Neuron (in vitro differentiated cells): ENCODE data around the gene AGL.
A peak's percentile ranks its signal among the peaks of the same experiment; 100 is the strongest.
"Not testable (repeated sequence)": the region's sequence is repeated elsewhere in the genome, so short reads cannot be mapped to it uniquely, and the experiment has no call there.

ENCODE experiments used
- H2AFZ ChIP-seq: one replicate; pipeline ENCODE4 v1.6.1; 2013; ENCODE audit warnings: low read depth, mild to moderate bottlenecking, inconsistent platforms, low read length, moderate library complexity
- H3K27me3 ChIP-seq: one replicate; pipeline ENCODE4 v1.6.1; 2013; ENCODE audit warnings: low read length; ENCODE audit not compliant: insufficient read depth
- H3K36me3 ChIP-seq: one replicate; pipeline ENCODE4 v1.6.1; 2013; ENCODE audit warnings: low read length; ENCODE audit not compliant: insufficient read depth
- H3K4me1 ChIP-seq: one replicate; pipeline ENCODE4 v1.6.1; 2013; ENCODE audit warnings: low read length; ENCODE audit not compliant: insufficient read depth
- H3K4me3 ChIP-seq: 2 replicates; pipeline ENCODE4 v1.5.1; 2013; ENCODE audit warnings: mild to moderate bottlenecking, low read length, moderate library complexity
- H3K9me3 ChIP-seq: one replicate; pipeline ENCODE4 v1.6.1; 2013; ENCODE audit warnings: low read length

Gene AGL

GRCh38 chr1:99829269-99829668 lies 20.9 kb upstream of the AGL start:
- no peaks in the 10 kb centered on the region for H3K36me3 ChIP-seq
- H3K27me3 ChIP-seq: no peaks in the 10 kb centered on the region
- no peaks in the 10 kb centered on the region for H3K9me3 ChIP-seq
- no peak overlapping the region for H3K4me3 ChIP-seq
- H2AFZ ChIP-seq: no peak overlapping the region
- H3K4me1 ChIP-seq: no peaks in the 10 kb centered on the region

- not testable (repeated sequence) for H3K4me3 ChIP-seq, H3K9me3 ChIP-seq, H2AFZ ChIP-seq
These were observed 16.2 kb upstream of the AGL start for GRCh38 chr1:99833911-99834310.

GRCh38 chr1:99836171-99837103 lies 13.7 kb upstream of the AGL start:
- not testable (repeated sequence) for H3K36me3 ChIP-seq, H3K9me3 ChIP-seq, H3K27me3 ChIP-seq, H2AFZ ChIP-seq, H3K4me1 ChIP-seq, H3K4me3 ChIP-seq

More at GRCh38 chr1:99833911-99834310, 16.2 kb upstream of the AGL start:
- H3K27me3 ChIP-seq, H3K4me1 ChIP-seq, H3K36me3 ChIP-seq: not testable (repeated sequence)

DNA sequence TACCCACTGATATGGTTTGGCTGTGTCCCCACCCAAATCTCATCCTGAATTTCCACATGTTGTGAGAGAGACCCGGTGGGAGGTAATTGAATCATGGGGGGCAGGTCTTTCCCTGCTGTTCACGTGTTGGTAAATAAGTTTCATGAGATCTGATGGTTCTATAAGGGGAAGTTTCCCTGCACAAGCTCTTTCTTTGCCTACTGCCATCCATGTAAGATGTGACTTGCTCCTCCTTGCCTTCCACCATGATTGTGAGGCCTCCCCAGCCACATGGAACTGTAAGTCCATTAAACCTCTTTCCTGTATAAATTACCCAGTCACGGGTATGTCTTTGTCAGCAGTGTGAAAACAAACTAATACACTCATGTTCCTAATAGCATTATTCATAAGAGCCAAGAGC lies 9.8 kb upstream of the AGL start:
- H3K4me3 ChIP-seq, H2AFZ ChIP-seq, H3K9me3 ChIP-seq, H3K36me3 ChIP-seq, H3K27me3 ChIP-seq, H3K4me1 ChIP-seq: not testable (repeated sequence)

DNA sequence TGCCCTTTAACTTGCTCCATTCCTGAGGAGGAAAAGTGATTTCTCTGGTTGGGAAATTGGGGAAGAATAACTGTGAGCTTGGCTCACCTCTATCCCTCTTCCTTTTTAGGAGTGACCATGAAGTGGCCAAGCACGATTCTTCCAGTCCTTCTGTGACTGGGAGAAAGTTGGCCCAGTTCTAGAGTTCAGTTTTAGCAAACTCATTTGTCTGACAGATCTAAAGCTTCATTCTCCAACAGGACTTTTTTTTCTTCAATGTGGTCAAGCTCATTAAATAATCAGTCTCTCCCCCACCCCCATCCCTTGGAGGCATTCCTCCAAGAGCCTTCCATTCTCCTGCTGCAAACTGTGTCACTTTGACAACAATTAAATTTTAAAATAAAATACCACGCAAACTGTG lies 6.4 kb upstream of the AGL start:
- Histone ChIP-seq H3K4me1 (peaks cover 3% of the 10 kb centered on the region), H3K27me3 (no peaks in the 10 kb centered on the region), H3K4me3 (no peak overlapping the region), H3K36me3 (no peaks in the 10 kb centered on the region), H2AFZ (no peak overlapping the region), H3K9me3 (no peaks in the 10 kb centered on the region)

DNA sequence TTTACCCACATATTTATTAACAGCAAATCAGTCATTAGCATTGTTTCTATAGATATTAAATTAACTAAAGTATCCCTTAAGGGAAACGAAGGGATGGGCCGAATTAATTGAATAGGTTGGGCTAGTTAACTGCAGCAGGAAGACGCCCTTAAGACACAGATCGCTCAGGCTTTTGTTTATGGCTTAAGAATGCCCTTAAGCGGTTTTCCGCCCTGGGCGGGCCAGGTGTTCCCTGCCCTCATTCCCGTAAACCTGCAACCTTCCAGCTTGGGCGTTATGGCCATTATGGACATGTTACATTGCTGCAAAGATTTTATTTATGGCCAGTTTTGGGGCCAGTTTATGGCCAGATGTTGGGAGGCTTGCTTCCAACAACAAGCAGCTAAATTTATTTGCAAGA lies 5.0 kb upstream of the AGL start:
- H3K4me1 ChIP-seq, H3K36me3 ChIP-seq, H3K9me3 ChIP-seq, H3K27me3 ChIP-seq, H3K4me3 ChIP-seq, H2AFZ ChIP-seq: not testable (repeated sequence)

DNA sequence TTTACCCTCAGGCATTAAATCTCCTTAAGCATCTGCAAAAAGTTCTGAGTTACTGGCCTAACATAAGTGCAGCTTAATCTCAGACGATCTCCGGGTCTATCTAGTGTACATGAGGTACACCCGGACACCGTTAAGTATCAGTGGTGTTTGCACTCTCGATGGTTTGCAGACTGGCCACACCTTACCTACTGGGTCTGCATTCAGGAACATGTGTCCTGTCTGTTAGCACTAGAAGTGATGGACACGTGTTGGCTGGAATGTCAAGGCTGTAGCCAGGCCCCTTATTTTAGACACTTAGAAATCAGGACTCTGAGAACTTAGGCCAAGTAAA lies 783 bp upstream of the AGL start:
- H2AFZ ChIP-seq: peak overlapping the region; percentile 63
- H3K27me3 ChIP-seq: no peaks in the 10 kb centered on the region
- peaks cover 4% of the 10 kb centered on the region for H3K36me3 ChIP-seq
- peaks cover 16% of the 10 kb centered on the region for H3K4me1 ChIP-seq
- H3K9me3 ChIP-seq: no peaks in the 10 kb centered on the region
- H3K4me3 ChIP-seq: peak overlapping the region; percentile 69

GRCh38 chr1:99850459-99851291 lies 514 bp downstream of the AGL start:
- Histone ChIP-seq H3K4me1 (peaks cover 16% of the 10 kb centered on the region), H3K36me3 (peaks cover 4% of the 10 kb centered on the region), H3K9me3 (no peaks in the 10 kb centered on the region), H3K4me3 (peak overlapping the region; percentile 69), H2AFZ (peak overlapping the region; percentile 63), H3K27me3 (no peaks in the 10 kb centered on the region)

- Histone ChIP-seq H3K4me1 (peaks cover 16% of the 10 kb centered on the region), H2AFZ (peak overlapping the region; percentile 21), H3K4me3 (peak overlapping the region; percentile 69), H3K27me3 (no peaks in the 10 kb centered on the region), H3K36me3 (peaks cover 4% of the 10 kb centered on the region), H3K9me3 (no peaks in the 10 kb centered on the region)
These were observed 1.8 kb downstream of the AGL start for GRCh38 chr1:99851850-99852454.

DNA sequence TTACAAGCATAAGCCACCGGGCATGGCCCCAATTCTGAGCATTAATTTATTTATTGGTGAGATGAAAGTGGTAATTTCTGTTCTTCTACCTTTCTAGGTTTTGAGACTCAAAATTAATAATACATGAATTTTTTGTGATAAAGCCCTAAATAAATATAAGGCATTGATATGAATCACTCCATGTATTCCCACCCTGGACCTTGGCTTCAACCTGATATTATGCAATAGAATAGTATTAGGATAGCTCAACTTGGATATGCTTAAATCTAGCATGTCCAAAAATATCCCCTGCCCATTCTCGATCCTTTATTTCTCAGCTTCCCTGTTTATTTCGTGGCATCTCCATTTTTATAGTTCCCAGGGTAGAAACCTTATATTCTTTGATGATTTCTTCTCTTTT lies 2.5 kb downstream of the AGL start:
- Histone ChIP-seq H3K36me3 (peaks cover 4% of the 10 kb centered on the region), H3K4me3 (no peak overlapping the region), H3K27me3 (no peaks in the 10 kb centered on the region), H3K9me3 (no peaks in the 10 kb centered on the region), H2AFZ (no peak overlapping the region), H3K4me1 (peaks cover 16% of the 10 kb centered on the region)

- H3K36me3 ChIP-seq: peaks cover 4% of the 10 kb centered on the region
- H2AFZ ChIP-seq: no peak overlapping the region
These were observed 5.8 kb downstream of the AGL start for GRCh38 chr1:99855914-99856450.

GRCh38 chr1:99857041-99857440 lies 6.9 kb downstream of the AGL start:
- not testable (repeated sequence) for H3K36me3 ChIP-seq, H3K27me3 ChIP-seq, H2AFZ ChIP-seq, H3K4me3 ChIP-seq, H3K9me3 ChIP-seq, H3K4me1 ChIP-seq

More at GRCh38 chr1:99855914-99856450, 5.8 kb downstream of the AGL start:
- H3K4me1 ChIP-seq: peaks cover 8% of the 10 kb centered on the region
- no peaks in the 10 kb centered on the region for H3K9me3 ChIP-seq
- no peak overlapping the region for H3K4me3 ChIP-seq
- no peaks in the 10 kb centered on the region for H3K27me3 ChIP-seq

DNA sequence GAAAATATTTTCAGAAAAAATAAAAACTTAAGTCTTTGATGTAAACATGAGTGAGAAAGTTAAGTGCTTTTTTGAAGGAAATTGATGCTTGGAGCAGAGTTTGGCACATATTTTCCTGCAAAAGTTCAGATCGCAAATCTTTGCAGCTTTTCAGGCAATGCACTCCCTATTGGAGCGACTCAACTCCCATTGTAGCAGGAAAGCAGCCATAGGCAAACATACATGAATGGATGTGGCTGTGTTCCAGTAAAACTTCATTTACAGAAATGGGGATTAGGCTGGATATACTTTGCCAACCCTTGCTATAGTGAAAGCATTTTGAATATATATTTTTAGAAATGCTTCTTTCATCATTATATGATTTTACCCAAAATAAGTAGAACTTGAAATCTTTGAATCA lies 8.1 kb downstream of the AGL start:
- Histone ChIP-seq H3K4me1 (no peaks in the 10 kb centered on the region), H3K4me3 (no peak overlapping the region)

More for the DNA sequence above, 8.1 kb downstream of the AGL start:
- Histone ChIP-seq H3K9me3 (peaks cover 2% of the 10 kb centered on the region), H3K27me3 (no peaks in the 10 kb centered on the region), H2AFZ (no peak overlapping the region), H3K36me3 (peaks cover 12% of the 10 kb centered on the region)
